Lung microvascular endothelial cell (primary cell): ENCODE results near the gene CTR9. TPM values are rescaled to one million over a fixed set of nuclear protein-coding genes. Genes with fewer than 3 reads are reported as not detected.

Experiments used
- DNase-seq, 2 donors: peaks; one replicate each; pipeline versions ENCODE4 v3.0.0 to v3.0.0-alpha.2; 2010; ENCODE audit warnings: low read depth in 2 of 2
- total RNA-seq: library from RNA; depleted of rRNA; stranded (reverse); fragments of >200 nt; gene quantifications from 2 replicates; pipeline ENCODE4 v1.2.1, GENCODE V29; 2014

Gene CTR9
- total RNA-seq, 1 donor from 2014 or later: 31.3 TPM

DNA sequence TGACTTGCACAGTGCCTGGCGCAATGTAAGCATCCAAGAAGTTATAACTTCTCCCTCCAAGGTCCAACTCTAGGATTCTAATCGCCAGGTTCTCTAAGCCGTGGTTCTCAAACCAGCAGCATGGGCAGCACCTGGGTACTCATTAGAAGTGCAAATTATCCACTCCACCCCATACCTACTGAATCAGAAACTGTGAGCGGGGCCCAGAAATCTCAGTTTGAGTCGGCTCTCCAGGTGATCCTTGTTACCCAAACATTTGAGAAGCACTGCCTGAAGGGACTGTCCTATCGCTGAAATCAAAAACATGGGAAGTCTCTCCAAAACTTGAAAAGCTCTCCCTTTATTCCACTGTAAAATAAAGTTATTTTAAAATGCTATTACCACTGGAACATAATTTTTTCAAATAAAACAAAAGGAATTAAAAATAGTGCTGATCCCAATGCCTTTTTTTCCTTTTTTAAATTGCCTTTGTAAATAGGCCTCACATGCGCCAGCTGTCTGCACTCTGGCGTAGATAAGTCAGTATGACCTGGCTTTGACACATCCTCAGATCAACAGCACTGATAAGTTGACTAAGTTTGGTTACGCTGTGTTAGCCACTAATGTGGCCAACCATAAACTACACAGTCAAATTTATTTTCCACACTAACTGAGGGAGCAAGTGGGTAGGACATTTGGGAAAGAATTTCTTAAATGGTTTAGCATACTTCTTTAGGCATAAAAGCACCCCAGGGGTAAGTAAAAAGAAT, 8.4 kb upstream of the CTR9 start:
- DNase-seq: peak; percentile 64 to 80

DNA sequence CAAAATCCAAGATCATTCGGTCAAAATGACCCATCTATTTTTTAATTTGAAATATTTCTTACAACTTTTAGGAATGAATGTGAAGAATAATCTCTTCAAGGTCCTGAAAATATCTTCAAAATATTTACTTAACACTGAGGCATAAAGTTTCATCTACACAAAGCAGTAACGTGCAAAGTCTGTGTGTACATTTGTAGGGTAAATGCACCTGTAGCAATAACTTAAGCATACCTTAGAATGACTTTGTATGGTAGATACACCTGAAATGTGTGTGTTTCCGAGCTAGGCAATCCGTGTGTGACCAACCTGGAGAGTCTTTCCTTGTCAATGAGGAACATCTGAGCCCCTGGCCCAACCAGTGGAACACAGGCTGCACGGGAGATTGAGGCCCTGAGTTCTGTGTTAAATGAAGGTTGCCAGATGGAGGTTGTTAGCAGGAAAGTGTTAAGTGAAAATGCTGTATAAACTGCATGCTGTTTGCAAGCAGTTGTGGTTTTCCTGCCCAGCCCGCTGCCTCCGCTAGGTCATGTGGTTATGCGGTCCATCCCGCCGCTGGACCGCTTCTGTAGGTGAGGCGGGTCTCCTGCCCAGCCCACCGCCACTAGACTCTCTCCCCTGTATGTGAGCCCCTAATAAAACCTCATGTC, 7.6 kb upstream of the CTR9 start:
- no peak for DNase-seq

DNA sequence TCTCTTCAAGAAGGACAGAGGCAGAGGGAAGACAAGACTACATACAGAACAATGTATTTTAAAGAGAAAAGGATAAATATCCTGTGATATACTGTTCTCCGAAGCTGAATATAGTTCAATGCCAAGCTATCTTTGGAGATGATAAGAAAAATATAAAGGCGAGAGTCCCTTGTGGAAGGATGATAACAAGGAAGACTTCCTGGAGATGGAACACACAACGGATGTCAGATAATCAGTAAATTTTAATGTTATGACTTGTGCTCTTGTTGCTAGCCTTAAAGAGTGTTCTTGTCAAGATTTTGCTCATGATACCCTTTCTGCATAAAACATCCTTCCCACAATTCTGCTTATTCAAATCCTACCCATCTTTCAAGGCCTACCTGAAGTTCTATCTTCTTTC, 6.8 kb upstream of the CTR9 start:
- DNase-seq: no peak

DNA sequence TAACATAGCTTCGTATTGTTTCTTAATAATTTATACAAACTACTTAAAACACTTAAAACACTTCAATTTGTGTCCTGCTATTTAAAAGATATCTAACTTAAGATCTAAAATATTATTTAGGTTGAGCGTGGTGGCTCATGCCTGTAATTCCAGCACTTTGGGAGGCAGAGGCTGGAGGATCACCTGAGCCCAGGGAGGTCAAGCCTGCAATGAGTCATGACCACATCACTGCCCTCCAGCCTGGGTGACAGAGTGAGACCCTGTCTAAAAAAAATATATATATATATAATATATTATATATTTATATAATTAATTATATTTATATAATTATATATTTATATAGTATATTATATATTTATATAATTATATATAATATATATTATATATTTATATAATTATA, 4.2 kb upstream of the CTR9 start:
- no peak for DNase-seq

DNA sequence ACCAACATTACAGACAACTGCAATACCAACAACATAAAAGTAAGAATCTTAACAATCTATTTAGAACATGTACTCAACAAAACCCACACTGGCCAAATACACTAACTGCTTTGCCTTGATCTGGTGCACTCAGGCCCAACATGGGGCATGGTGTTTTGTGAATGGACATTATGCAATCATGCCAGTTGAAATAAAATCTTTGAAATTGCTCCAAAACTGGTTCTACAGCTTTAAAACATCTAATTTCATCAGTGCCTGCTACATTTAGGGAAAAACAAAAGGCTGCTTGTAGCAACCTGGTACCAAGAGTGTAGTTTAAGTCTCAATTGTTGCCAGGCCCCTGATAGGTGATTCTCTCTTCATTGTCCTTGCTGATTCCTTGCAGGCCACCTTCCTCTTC, 3.3 kb upstream of the CTR9 start:
- DNase-seq: no peak

DNA sequence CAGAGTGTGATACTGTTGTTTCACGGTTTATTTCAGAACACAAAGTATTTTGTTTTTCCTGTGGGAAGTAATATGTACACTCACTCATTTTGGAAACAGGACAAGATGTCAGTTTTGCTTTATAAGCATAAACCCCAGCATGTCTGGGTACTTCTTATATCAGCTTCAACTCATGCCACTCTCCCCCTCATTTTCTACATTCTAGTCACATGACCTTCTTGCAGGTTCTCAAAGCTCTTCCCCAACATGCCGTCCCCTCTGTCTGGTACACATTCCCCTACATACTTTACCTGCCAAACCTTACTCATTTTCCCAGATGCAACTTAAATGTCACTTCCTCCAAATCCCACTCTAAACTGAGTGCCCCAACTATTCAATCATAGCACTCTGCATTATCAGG, 1.6 kb upstream of the CTR9 start:
- no peak for DNase-seq

DNA sequence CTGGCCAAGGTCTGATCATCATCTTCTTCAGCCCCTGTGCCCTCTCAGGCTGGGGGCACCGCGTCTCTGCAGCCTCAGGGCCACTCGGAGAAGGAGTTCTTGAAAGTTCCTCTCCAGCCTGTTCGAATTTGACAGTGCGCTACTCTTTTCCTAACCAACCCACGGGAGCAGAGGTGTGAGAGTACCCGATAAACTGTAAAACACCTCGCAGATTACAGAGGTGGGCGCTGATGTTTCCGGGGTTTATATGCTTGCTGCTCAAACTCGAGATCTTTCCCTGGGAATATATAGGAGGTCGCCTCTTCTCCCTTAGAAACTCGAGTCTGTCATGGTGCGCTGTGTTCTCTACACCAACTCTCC, 515 bp downstream of the CTR9 start:
- DNase-seq: no peak

DNA sequence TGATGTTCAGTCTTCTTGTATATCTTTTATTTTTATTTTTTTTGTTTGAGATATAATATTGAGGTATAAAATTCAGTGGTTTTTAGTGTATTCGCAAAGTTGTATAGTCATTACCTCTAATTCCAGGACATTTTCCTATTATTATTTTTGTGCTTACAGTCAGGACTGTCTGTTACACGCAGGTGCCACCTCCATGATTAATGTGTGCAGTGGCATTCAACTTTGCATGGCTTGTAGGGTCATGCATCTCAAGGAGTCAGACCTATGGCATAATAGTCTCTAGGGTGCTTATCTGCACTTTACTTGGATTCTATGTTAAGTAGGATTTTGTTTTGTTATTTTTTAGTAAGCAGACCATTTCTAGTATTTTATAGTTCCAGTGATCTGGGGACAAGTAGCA, 1.0 kb downstream of the CTR9 start:
- DNase-seq: no peak

DNA sequence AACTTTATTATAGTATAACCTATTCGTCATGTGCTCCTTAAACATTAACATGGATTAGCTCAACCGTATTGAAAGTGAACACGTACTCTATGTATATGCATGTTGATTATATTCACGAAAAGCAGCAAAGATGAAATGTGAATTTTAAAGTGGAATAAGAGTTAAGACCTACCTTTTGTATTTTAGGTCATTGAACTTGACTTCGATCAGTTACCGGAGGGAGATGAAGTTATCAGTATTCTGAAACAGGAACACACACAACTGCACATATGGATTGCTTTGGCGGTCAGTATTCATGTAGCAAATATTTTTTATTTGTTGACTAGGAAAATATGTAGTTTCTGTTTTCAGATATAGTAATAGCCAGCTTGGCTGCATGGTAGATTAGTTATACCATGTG, 1.4 kb downstream of the CTR9 start:
- no peak for DNase-seq

DNA sequence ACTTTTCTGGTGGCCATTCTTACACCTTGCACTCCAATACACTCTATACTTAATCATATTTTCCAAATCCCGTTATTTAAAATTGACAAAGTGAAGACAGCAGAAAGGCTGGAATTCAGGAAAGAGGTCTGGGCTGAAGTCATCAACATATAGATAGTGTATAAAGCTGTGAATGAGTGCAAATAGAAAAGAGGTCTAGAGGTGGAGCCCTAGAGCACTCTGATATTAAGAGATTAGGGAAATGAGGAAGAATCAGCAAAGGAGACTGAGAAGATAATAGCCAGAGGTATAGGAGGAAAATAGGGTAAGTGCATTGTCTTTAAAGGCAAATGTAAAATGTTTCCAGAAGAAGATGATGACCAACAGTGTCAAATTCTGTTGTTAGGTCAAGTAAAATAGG, 7.9 kb downstream of the CTR9 start:
- no peak for DNase-seq

DNA sequence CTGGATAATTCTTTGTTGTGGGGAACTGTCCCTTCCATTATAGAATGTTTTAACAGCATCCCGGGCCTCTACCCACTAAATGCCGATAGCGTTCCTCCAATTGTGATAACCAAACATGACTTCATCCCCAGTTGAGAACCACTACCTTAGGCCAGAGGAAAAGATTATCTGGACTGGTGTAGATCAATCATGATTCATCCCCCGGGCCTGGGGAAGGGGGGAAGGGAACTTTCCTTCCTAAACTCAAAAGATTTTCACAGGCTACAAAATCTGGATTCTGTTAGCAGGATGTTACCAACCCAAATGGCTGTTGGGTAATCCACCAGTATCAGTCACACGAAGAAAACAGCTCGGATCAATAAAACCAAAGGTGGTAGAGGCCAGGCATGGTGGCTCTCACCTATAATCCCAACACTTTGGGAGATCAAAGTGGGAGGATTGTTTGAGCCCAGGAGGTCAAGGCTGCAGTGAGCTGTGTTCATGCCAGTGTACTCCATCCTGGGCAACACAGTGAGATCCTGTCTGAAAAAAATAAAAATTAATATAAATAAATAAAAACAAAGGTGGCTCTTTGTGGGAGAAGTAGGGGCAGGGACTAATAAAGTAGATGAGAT, 10.1 kb downstream of the CTR9 start:
- no peak for DNase-seq

DNA sequence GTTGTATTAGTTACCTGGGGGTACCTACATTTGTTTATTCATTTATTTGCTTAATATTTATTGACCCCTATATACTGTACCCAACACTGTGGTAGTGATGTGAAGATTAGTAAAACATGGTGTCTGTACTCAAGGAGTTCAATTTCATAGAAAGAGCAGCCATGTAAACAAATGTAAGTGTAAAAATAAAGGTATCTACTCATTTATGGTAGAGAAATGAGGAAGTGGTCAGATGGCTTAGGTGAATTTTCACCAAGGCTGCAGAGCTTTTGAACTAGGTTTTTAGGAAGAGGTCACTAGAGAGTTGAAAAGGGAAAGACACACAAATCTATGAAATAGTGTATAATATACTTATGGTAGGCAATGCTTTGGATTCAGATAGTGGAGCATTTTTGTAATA, 11.1 kb downstream of the CTR9 start:
- DNase-seq: no peak

DNA sequence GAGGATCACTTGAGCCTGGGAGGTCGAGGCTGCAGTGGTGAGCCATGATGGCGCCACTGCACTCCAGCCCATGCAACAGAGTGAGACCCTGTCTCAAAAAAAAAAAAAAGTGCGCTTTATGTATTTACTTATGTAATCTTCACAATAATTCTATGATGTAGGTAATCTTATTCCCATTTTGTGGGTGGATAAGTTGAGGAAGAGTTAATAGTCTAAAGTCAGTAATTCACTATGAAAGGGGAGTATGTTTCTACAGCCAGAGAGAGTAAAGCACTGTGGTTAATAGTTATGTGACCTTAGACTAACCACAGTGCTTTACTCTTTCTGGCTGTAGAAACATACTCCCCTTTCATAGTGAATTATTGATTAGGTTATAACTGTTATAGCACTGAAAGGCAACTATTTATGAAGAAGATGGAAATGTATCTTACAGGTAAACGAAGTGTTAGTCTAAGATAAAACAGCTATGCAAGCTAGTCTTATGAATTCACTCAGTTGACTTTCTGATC, 11.9 kb downstream of the CTR9 start:
- no peak for DNase-seq

DNA sequence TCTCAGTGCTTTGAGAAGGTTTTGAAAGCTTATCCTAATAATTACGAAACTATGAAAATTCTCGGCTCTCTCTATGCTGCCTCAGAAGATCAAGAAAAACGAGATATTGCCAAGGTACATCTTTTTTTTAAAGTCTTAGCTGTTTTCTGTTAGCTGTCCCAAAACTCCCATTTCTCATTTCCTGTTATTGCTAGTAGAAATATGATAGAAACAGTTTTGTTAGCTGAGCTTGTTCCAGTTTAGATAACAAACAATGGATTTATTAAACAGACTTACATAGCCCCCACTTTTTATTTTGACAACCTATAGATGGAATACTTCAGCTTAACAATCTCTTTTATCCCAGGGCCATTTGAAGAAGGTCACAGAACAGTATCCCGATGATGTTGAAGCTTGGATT, 12.7 kb downstream of the CTR9 start:
- peak in 1 of 2 donors; percentile 34 for DNase-seq

DNA sequence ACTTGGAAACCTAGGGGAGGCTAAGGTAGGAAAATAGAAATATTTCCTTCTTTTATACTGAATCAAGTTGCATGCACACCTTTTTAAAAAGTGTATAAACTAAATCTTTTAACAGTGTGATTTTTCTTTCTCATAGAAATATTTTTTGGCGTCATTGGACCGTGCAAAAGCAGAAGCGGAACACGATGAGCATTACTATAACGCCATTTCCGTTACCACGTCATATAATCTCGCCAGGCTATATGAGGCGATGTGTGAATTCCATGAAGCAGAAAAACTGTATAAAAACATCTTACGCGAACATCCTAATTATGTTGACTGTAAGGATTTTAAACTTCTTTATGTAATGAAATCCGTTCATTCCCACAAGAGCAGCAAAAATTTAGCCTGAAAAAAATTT, 13.4 kb downstream of the CTR9 start:
- no peak for DNase-seq

DNA sequence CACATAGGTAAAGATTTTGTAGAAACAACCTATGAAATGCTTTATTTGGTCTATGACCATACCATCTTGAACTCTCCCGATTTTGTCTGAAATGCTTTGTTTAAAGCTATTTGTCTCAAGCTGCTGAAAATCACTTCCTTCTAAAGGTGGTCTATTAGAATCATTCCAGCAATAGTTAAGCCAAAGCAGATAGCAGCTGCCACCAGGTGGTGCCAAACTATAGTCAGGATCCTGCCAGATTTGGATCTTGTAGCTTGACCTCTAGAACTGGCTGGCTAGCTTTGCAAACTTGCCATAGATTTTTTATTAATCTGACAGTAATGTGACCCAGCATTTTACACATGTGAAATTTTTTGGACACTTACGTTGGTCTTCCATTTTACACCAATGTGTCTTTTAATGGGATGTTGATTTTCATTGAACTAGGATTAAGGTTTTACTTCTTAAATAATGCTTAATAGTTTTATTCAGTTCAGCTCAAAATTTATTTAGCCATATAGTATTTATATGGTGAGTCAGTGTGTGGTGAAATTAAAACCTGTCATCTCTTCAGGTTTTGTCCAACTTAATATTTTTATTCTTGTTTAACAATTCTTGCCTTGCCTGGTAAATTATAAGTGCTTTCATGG, 19.7 kb downstream of the CTR9 start:
- peak; percentile 56 to 60 for DNase-seq

DNA sequence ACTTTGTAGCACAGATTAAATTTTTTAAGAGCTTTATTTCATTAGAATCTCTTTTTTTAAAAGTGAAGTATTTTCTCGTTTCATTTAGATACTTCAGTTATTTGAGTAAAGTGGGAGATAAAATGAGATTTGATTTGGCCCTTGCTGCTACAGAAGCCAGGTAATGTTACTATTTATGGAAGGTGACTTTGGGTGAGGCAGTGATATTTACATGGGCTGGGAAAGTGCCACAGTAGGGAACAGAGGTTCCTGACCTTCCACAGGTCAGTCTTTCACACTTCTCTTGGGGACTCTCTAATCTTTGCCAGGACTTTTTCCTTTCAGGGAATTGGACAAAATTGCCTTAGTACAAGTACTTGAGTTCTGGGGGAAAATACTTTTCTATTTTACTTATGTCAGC, 20.4 kb downstream of the CTR9 start:
- no peak for DNase-seq

DNA sequence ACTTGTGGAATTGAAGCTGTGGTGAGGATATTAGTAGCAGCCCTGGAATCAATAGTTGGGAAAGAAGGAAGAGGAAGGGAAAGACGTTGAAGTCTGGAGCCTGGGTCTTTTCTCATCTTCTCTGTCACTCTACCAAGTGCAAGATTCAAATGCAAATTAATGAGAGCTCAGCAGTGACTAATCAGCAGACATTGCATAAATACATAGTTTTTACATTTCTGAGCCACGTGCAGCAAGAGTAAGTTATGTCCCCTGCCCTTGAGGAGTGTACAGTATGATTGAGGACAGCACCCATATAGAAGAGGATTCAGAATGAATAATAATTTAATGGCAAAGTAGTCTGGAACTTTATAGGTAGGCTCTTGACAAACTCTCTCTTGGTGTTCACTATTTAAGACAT, 23.8 kb downstream of the CTR9 start:
- DNase-seq: no peak

DNA sequence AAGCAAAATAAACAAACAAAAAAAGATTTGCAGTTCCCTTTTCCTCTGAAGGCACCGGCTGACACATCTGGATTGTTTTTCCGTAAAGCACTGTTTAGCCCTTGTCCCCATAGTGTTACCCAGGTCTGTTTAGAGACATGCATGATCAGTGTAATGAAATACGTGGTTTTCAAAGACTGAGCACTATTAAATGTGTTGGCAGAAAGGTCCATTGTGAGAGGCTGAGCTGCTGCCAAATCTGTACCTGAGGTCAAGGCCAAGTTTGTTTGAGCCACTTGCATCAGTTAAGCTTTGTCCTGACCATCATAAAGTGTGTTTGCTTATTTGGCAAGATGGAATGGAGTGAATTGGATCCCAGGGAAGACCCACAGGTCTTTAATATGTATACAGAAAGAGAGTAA, 26.3 kb downstream of the CTR9 start:
- no peak for DNase-seq

DNA sequence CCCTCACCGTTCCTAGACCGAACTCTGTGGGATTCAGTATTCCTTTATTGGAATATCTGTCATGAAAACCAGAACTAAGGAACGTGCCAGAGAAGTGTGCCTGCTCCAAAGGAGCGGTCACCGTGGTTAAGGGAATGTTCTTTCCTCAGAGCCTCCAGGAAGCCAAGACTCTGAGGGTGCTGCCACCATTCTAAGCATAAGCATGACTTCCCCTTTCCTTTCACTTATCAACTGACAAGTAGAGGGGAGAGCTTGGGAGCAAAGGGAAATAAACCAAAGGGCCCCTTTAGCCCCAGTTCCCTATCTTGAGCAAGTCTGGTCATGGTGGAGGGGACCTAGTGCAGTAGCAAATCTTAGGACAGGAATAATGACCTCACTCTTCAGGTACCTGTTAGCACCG, 26.8 kb downstream of the CTR9 start:
- DNase-seq: no peak

DNA sequence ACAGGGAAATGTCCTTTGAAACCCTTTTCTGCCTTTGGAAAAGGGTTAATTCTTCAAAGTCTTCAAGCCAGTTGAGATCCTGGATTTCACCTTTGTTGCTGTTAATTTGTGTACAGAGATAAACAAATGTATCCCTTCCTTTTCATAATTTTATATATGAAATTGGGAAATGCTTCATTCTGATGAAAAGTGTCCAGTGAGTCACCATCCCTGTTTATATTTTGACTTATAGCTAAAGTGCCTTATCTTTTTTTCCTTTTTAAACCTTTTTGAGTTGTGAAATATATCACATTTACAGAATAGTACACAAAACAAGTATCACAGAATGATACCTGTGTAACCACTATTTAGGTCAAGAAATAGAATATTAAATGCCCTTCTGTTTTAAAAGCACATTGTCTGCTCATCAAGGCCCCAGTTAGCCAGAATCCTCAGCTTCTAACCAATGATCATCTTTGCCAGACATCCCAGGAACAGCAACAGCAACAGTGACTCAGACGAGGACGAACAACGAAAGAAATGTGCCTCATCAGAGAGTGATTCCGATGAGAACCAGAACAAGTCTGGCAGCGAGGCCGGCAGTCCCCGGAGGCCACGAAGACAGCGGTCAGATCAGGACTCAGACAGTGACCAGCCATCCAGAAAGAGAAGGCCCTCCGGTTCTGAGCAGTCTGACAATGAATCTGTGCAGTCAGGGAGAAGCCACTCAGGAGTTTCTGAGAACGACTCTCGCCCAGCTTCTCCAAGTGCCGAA, 27.3 kb downstream of the CTR9 start:
- peak in 1 of 2 donors; percentile 52 for DNase-seq

DNA sequence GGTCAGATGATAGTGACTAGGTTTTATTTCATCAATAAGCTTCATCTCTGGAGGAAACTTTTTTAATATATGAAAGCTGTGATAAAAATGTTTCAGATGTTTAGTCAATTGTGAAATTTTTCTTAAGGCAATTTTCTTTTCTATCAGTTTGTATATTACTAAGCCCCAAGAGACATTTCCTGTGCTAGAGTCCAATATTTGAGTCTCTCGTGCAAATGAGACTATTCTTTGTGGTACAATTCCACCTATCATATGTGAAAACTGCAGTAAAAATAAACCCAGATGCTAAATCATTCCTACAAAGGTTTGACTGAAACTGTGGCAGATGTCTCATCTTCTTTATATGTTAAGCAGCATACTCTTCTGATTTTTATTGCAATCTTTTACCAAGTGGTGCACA, 28.0 kb downstream of the CTR9 start:
- DNase-seq: no peak
